Endothelial cell of umbilical vein (primary cell): Measurements from ENCODE around the gene GRIA1. TPM values are rescaled to one million over a fixed set of nuclear protein-coding genes. Genes with fewer than 3 reads are reported as not detected.

Source experiments
- BruUV-seq: library from RNA; stranded (reverse); fragments of 400-500 nt; replicated peaks from 2 replicates; lab custom pipeline; 2021; lab: Mats Ljungman, UMichigan
- CTCF ChIA-PET: fragments of 300-600, 350-600 bp; sonication (Branson Sonifier 250); formaldehyde crosslinking; loops from one replicate; lab custom pipeline; 2021; ENCODE audit warnings: antibody characterized with exemption, inconsistent platforms; lab: Charles Lee
- POLR2A ChIA-PET: fragments of 300-600, 350-600 bp; sonication (Branson Sonifier 250); formaldehyde crosslinking; loops from one replicate; lab custom pipeline; 2021; ENCODE audit warnings: antibody characterized with exemption, inconsistent platforms; lab: Charles Lee
- DNase-seq: peaks from one replicate; pipeline ENCODE4 v3.0.0-alpha.2; 2011; ENCODE audit warnings: low read depth, low spot score
- FAIRE-seq: peaks from 2 replicates; lab custom pipeline; 2011; peaks lifted over from hg19 to GRCh38; lab: Jason Lieb, UNC
- H2AFZ ChIP-seq: 2 replicates; pipeline ENCODE4 v1.6.0; 2012; ENCODE audit warnings: low read depth, low read length, control low read depth, inconsistent platforms
- H3K27ac ChIP-seq: 2 replicates; pipeline ENCODE4 v1.5.1; 2011; ENCODE audit warnings: low read depth, mild to moderate bottlenecking, control low read depth, low read length, moderate library complexity; ENCODE audit not compliant: insufficient read depth
- H3K27me3 ChIP-seq, 2 experiments: 2 replicates each; pipeline versions ENCODE4 v1.6.0 to v1.6.1; 2011; ENCODE audit warnings: low read length in 2 of 2, mixed read lengths in 1 of 2; ENCODE audit not compliant: control insufficient read depth in 2 of 2, insufficient read depth in 2 of 2
- H3K36me3 ChIP-seq, 2 experiments: 2 replicates in 1 of 2; 3 replicates in 1 of 2; pipeline ENCODE4 v1.5.1; 2011; ENCODE audit warnings: low read length in 2 of 2, mild to moderate bottlenecking in 1 of 2, moderate library complexity in 1 of 2; ENCODE audit not compliant: control insufficient read depth in 2 of 2, insufficient read depth in 2 of 2; ENCODE audit errors: extremely low read depth in 1 of 2
- H3K4me1 ChIP-seq: 3 replicates; pipeline ENCODE4 v1.5.1; 2011; ENCODE audit warnings: mild to moderate bottlenecking, low read length; ENCODE audit not compliant: control insufficient read depth, insufficient read depth; ENCODE audit errors: extremely low read depth
- H3K4me2 ChIP-seq: 2 replicates; pipeline ENCODE4 v1.6.1; 2011; ENCODE audit warnings: low read length, control low read depth, mixed read lengths; ENCODE audit not compliant: insufficient read depth
- H3K4me3 ChIP-seq, 3 experiments: fragments of 200-600 bp in 1 of 3; sonication (generic), shearing (Covaris generic) in 1 of 3; replicated peaks in 1 of 3; 2 replicates each; pipeline ENCODE4 v1.5.1; 2011 to 2016; ENCODE audit warnings: control low read depth in 3 of 3, low read length in 3 of 3, mild to moderate bottlenecking in 2 of 3, inconsistent platforms in 1 of 3, low read depth in 1 of 3, moderate library complexity in 1 of 3; ENCODE audit not compliant: insufficient read depth in 1 of 3
- H3K79me2 ChIP-seq: 2 replicates; pipeline ENCODE4 v1.6.0; 2012; ENCODE audit warnings: low read length, inconsistent platforms; ENCODE audit not compliant: control insufficient read depth, insufficient read depth
- H3K9ac ChIP-seq: replicated peaks from 2 replicates; pipeline ENCODE3; 2011; ENCODE audit warnings: low read length, control low read depth; ENCODE audit not compliant: insufficient read depth; ENCODE audit errors: extremely low read depth
- H3K9me1 ChIP-seq: replicated peaks from 3 replicates; pipeline ENCODE4 v1.6.0; 2011; ENCODE audit warnings: mild to moderate bottlenecking, low read length; ENCODE audit not compliant: control insufficient read depth, insufficient read depth; ENCODE audit errors: extremely low read depth
- H3K9me3 ChIP-seq: replicated peaks from 2 replicates; pipeline ENCODE4 v1.5.1; 2012; ENCODE audit warnings: low read length, inconsistent platforms; ENCODE audit not compliant: control insufficient read depth, insufficient read depth
- H4K20me1 ChIP-seq: replicated peaks from 2 replicates; pipeline ENCODE3; 2011; ENCODE audit warnings: mild to moderate bottlenecking, low read length; ENCODE audit not compliant: control insufficient read depth, insufficient read depth; ENCODE audit errors: extremely low read depth
- EZH2 ChIP-seq: IDR thresholded peaks from 2 replicates; pipeline ENCODE4 v1.6.1; 2012; ENCODE audit warnings: borderline replicate concordance, low read depth, mild to moderate bottlenecking, moderate library complexity, low read length, inconsistent platforms; ENCODE audit not compliant: severe bottlenecking
- FOS ChIP-seq: IDR thresholded peaks from 2 replicates; pipeline ENCODE4 v1.6.1; 2011; ENCODE audit warnings: mild to moderate bottlenecking, low read length, moderate library complexity, borderline replicate concordance; ENCODE audit not compliant: insufficient read depth
- GATA2 ChIP-seq: IDR thresholded peaks from 2 replicates; pipeline ENCODE4 v1.7.0; 2011; ENCODE audit warnings: low read depth, mild to moderate bottlenecking, moderate library complexity, mixed read lengths, low read length; ENCODE audit not compliant: insufficient read length, insufficient read depth
- JUN ChIP-seq: IDR thresholded peaks from 2 replicates; pipeline ENCODE4 v1.6.1; 2011; ENCODE audit warnings: borderline replicate concordance, low read depth; ENCODE audit not compliant: insufficient read length, insufficient read depth
- MYC ChIP-seq: IDR thresholded peaks from one replicate; pipeline ENCODE4 v1.6.1; 2011; ENCODE audit warnings: mild to moderate bottlenecking, low read depth, low read length
- POLR2A ChIP-seq: IDR thresholded peaks from 2 replicates; pipeline ENCODE4 v1.6.1; 2012; ENCODE audit warnings: low read depth, mild to moderate bottlenecking, control low read depth, low read length
- dilution Hi-C: fragments of 300-500 bp; cut with MboI; formaldehyde crosslinking; loops from one replicate; pipeline ENCODE4 v1.15.0; 2019; ENCODE audit warnings: low sequenced_read_pairs; ENCODE audit not compliant: extremely low pct_ligation_motif_present
- intact Hi-C: fragments of 100-400 bp; cut with micrococcal nuclease; formaldehyde crosslinking; loops from one replicate; pipeline ENCODE4 v1.10.0; 2022
- polyA plus RNA-seq, 4 experiments: library from polyadenylated mRNA; depleted of rRNA in 3 of 4; stranded (reverse) in 3 of 4; unstranded in 1 of 4; fragments of >200 nt; gene quantifications; 2 replicates each; pipeline versions ENCODE4 v1.2.1 to v1.2.3, GENCODE V29; 2011 to 2012; ENCODE audit warnings: missing spikeins in 1 of 4
- total RNA-seq: library from RNA; stranded (reverse); gene quantifications from 2 replicates; pipeline ENCODE4 v1.2.3, GENCODE V29; 2021
- TF ChIP-seq, protein P1 (sequence below): IDR thresholded peaks from 2 replicates; pipeline ENCODE4 v1.6.1; 2011; ENCODE audit not compliant: insufficient read depth, insufficient read length
- TF ChIP-seq, protein P2 (sequence below), 2 donors: IDR thresholded peaks; 1 replicate in 1 of 2; 2 replicates in 1 of 2; pipeline ENCODE4 v1.5.1; 2011; ENCODE audit warnings: low read length in 2 of 2, mild to moderate bottlenecking in 2 of 2, moderate library complexity in 2 of 2, control low read depth in 1 of 2, inconsistent platforms in 1 of 2, low read depth in 1 of 2; ENCODE audit not compliant: insufficient read depth in 1 of 2; ENCODE audit errors: extremely low read depth in 1 of 2

Gene GRIA1
- total and polyA plus RNA-seq, 2 donors (not counting 3 experiments of a cell fraction or from before 2014, with no cell fraction given) = not detected

GRCh38 chr5:153515301-153515700 lies 24.8 kb downstream of the GRIA1 start:
- H3K4me3 ChIP-seq = no peak overlapping the region
- TF ChIP-seq FOS (no peak), POLR2A (no peak), GATA2 (no peak), EZH2 (no peak), JUN (no peak), MYC (no peak)
- ChIA-PET POLR2A (no interaction called here), CTCF (no interaction called here)
- H3K4me2 ChIP-seq = no peak overlapping the region
- H3K27ac ChIP-seq = no peak overlapping the region
- H2AFZ ChIP-seq = no peak overlapping the region
- no peaks in the 10 kb centered on the region for H3K79me2 ChIP-seq
- no peak overlapping the region for H3K9ac ChIP-seq
- BruUV-seq = no TSS peak
- dilution Hi-C loops = no loop called here
- H3K4me1 ChIP-seq = no peaks in the 10 kb centered on the region
- H3K27me3 ChIP-seq = no peaks in the 10 kb centered on the region
- FAIRE-seq (no peak), DNase-seq (no peak)
- no peaks in the 10 kb centered on the region for H4K20me1 ChIP-seq
- intact Hi-C loops = no loop called here
- H3K9me3 ChIP-seq = no peaks in the 10 kb centered on the region
- H3K36me3 ChIP-seq = no peaks in the 10 kb centered on the region
- H3K9me1 ChIP-seq = no peaks in the 10 kb centered on the region

DNA sequence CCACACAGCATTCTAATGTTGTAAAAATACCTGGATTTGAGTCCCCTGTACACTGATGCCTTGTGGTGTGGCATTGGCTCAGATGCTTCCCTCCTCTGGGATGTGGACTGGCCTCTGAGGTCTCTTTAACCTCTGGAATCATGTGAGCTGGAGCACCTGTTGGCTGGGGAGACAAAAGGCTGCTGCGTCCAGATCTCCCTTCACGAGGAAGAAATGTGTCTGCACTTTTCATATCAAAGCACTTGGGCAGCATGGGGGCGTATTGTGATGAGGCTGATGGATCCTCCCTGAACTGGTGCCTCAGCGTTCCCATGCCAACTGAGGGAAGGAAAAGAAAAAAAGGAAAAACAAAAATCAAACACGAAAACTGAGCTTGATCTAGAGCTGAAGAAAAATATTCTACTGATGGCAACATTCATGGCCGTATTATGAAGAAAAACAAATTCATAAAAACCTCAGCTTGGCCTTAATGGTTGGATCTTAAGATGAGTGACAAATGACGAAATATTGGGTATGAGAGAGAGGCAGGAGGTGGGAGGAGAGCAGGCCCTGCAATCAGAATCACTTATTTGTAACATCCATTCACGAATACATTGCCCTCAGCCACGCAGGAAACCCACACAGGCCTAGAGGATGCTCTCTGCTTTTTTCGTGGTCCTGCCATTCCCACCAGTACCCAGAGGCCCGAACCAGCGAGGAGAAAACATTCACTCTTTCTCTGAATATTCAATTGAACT lies 26.2 kb downstream of the GRIA1 start:
- Histone ChIP-seq H3K79me2 (no peaks in the 10 kb centered on the region), H4K20me1 (no peaks in the 10 kb centered on the region), H3K9ac (no peak overlapping the region), H3K9me3 (no peaks in the 10 kb centered on the region), H3K27me3 (no peaks in the 10 kb centered on the region), H3K4me3 (no peak overlapping the region), H3K4me1 (no peaks in the 10 kb centered on the region), H3K27ac (no peak overlapping the region), H3K4me2 (no peak overlapping the region), H2AFZ (no peak overlapping the region), H3K36me3 (no peaks in the 10 kb centered on the region), H3K9me1 (no peaks in the 10 kb centered on the region)
- no TSS peak for BruUV-seq
- TF ChIP-seq MYC (no peak), JUN (no peak), EZH2 (no peak), GATA2 (no peak), POLR2A (no peak), FOS (no peak)
- TF ChIP-seq, protein P1, sequence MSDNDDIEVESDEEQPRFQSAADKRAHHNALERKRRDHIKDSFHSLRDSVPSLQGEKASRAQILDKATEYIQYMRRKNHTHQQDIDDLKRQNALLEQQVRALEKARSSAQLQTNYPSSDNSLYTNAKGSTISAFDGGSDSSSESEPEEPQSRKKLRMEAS = no peak
- TF ChIP-seq, protein P2, sequence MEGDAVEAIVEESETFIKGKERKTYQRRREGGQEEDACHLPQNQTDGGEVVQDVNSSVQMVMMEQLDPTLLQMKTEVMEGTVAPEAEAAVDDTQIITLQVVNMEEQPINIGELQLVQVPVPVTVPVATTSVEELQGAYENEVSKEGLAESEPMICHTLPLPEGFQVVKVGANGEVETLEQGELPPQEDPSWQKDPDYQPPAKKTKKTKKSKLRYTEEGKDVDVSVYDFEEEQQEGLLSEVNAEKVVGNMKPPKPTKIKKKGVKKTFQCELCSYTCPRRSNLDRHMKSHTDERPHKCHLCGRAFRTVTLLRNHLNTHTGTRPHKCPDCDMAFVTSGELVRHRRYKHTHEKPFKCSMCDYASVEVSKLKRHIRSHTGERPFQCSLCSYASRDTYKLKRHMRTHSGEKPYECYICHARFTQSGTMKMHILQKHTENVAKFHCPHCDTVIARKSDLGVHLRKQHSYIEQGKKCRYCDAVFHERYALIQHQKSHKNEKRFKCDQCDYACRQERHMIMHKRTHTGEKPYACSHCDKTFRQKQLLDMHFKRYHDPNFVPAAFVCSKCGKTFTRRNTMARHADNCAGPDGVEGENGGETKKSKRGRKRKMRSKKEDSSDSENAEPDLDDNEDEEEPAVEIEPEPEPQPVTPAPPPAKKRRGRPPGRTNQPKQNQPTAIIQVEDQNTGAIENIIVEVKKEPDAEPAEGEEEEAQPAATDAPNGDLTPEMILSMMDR (IDR thresholded peaks at IDR 0.05; ENCODE audit: extremely low read depth in 1 of 2, insufficient read depth in 1 of 2, low read depth in 1 of 2, low read length in 2 of 2) = no peak
- no peak for DNase-seq
- no peak for FAIRE-seq
- ChIA-PET POLR2A (no interaction called here), CTCF (interaction anchor here (1.2 to 1.5 kb wide), 2 partner anchors 12 to 112 kb away, joined by 3 read pairs; no protein-coding TSS in a partner anchor)
- dilution Hi-C loops = no loop called here
- intact Hi-C loops = no loop called here
